DMS79 (cell line): ENCODE results near the gene TTLL12.
"Not testable (repeated sequence)": the region's sequence is repeated elsewhere in the genome, so short reads cannot be mapped to it uniquely, and the experiment has no call there.

Source experiments
- DNase-seq: peaks from one replicate; lab custom pipeline; 2025; lab: John Stamatoyannopoulos, UW

The TTLL12 gene

GRCh38 chr22:43153899-43154298 is 33.0 kb downstream of the TTLL12 start:
- no peak for DNase-seq

- DNase-seq, result no peak
These were observed 34.4 kb downstream of the TTLL12 start for GRCh38 chr22:43152357-43153071.

- no peak for DNase-seq
These were observed 35.0 kb downstream of the TTLL12 start for GRCh38 chr22:43152003-43152356.

DNA sequence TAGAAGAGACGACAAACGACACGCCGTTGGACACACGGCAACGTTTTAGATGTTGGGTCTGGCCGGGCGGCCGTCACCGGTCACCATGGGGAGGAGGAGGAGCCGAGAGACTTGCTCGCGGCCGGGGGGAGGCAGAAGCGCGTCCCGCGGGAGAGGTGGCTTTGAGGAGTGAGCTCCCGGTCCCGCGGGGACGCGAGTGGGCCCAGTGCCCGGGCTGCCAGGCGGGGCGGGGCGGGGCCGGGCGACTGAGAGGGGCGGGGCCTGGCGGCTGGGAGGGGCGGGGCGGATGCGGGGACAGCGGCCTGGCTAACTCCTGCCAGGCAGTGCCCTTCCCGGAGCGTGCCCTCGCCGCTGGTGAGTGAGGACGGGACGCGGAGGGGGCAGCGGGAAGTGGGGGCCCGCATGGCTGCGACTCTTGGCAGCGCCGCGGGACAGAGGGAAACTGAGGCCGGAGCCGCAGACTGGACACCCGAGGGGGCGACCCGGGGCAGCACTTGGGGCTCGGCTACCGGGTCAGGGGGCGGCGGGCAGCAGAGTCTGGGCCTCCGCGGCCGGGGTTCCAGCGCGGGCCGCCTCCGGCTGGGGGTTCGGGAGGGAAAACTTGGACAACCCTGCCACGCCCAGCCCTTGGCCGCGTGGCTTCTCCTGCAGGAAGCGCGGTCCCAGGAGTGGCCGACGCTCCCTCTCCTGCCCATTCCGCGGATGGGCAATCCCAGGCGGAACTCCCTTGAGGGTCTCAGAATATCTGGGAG is 35.5 kb downstream of the TTLL12 start, which contains the start of gene TSPO:
TSS of gene TSPO (plus strand) at position 309 of the 752 bp plus-strand sequence. CDS start 7,680 bp downstream, outside the sequence.
- no peak for DNase-seq

DNA sequence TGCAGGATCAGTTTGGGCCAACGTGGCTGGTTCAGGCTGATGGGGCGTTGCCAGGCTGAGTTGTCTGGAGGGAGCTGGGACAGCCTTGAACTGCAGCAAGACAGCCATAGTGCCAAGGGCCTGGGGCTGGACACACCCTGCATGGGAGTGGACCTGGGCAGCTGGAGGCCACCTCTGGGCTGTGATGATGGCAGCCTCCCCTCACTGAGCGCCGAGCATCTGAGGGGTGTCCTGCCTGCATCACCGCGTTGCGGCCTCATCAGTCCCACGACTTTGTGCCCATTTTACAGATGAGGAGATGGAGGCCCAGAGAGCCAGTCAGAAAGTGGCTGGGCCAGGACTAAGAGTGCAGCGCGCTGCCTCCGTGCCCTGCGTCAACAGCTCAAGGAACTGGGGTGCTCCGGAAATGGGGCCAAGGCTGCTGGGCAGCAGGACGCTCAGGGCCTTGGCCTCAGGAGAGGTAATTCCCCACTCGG is 36.2 kb downstream of the TTLL12 start:
- no peak for DNase-seq

DNA sequence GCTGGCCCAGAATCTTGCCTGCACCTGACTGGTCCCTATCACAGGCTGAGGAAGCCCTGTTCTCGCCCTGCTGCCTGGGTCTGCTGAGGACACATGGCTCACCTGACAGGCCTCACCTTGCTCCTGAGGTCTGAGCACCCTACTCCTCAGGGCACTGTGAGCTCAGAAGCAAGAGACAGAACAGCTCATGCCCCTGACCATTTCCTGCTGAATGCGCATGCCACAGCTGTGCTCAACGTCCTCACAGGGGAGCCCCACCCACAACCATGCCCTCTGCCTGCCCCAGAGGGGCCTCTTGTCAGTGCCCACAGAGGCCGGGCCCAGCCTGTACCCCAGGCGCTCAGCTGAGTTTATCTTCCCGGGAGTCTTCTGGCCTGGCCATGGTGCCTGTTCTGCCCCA is 38.4 kb downstream of the TTLL12 start:
- DNase-seq, result no peak

DNA sequence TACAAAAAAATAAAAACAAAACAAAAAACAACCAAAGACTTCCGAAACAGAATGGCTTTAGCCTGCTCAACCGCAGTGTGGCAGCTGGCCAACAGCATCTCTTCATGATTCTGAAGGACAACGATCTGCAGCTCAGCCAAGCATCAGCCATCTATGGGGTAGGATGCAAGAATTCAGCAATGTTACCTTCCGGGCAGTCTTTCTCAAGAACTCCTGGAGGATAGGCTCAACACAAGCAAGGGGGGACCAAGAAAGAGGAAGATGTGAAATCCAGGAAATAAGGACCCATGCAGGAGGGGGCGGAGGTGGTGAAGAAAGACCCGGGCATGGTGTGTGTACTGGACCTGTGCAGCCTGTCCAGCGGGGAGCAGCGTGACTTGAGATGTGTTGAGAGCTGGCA is 39.1 kb downstream of the TTLL12 start:
- no peak for DNase-seq

DNA sequence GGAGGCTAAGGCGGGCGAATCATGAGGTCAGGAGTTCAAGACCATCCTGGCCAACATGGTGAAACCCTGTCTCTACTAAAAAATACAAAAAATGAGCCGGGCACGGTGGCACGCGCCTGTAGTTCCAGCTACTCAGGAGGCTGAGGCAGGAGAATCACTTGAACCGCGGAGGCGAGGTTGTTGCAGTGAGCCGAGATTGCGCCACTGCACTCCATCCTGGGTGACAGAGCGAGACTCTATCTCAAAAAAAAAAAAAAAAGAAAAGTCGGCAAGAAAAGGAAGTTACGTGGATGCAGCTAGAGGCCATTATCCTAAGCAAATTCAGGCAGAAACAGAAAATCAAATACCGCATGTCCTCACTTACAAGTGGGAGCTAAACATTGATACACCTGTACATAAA is 40.6 kb downstream of the TTLL12 start:
- not testable (repeated sequence) for DNase-seq

DNA sequence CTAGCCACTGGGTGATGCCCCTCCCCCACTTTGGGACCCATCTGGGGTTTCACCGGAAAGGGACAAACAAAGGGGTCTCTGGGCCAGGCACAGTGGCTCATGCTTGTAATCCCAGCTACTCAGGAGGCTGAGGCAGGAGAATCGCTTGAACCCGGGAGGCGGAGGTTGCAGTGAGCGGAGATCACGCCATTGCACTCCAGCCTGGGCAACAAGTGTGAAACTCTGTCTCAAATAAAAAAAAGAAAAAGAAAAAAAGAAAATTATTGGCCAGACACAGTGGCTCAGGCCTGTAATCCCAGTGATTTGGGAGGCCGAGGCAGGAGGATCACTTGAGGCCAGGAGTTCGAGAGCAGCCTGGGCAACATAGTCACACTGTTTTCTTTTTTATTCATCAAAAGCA is 41.6 kb downstream of the TTLL12 start:
- not testable (repeated sequence) for DNase-seq

GRCh38 chr22:43144949-43145348 is 42.0 kb downstream of the TTLL12 start:
- no peak for DNase-seq

GRCh38 chr22:43142880-43143562 is 43.9 kb downstream of the TTLL12 start, which contains the start of gene MCAT:
Gene MCAT (minus strand): TSS chr22:43143398. CDS start chr22:43143348, 50 bp downstream.
- DNase-seq, result no peak

DNA sequence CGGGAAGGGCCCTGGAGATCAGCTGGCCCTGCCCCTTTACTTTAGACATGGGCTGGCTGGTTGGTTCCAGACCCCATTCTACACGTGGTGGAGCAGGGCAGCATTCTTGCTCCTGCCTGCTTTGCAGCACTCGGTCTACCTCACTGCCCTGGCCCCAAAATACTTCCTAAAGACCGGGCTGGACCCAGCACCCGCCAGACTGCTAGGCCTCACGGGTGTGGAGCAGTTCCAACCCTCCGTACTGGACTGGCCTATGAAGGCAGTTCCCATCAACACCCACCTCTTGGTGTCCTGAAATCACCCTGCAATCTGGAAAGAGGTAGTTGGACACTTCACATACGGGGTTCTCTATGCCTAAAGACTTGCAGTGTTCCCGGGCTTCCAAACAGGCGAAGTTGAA is 50.1 kb downstream of the TTLL12 start:
- DNase-seq, result no peak

DNA sequence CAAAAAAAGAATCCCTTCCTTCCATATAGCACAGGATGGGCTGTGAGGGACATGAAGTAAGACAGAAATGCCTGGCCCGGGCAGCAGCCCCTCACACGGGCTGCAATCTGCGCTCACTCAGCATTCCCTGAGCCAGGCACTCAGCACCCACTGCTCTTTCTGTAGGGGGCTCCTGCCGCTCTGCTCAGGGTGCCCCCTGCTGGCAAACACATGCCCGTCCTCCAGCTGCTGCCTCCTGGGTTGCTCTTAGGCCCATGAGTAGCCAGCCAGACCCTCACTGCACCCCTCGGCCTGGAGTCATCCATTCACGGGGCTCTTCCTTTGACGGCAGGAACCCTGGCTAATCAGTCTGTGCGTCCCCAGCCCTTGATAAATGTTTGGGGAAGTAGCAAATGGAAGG is 50.7 kb downstream of the TTLL12 start:
- DNase-seq, result no peak

GRCh38 chr22:43135565-43135964 is 51.4 kb downstream of the TTLL12 start:
- DNase-seq, result no peak

DNA sequence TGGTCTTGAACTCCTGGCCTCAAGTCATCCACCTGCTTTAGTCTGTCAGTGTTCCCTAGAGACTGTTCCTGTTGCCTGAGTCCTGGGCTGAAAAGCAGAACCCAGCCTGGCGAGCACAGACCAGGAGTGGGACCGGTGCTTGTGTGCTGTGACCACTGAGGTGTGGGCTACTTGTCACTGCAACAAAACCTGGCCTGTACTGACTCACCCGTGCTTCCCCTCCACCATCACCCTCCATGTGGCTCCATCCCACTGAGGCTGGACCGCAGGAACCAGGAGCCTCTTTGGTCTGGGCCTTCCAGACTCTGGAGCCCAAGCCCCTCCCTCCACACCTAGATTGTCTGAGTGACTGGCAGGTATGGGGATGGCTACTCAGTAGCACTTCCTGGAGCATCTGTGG is 52.4 kb downstream of the TTLL12 start:
- no peak for DNase-seq

DNA sequence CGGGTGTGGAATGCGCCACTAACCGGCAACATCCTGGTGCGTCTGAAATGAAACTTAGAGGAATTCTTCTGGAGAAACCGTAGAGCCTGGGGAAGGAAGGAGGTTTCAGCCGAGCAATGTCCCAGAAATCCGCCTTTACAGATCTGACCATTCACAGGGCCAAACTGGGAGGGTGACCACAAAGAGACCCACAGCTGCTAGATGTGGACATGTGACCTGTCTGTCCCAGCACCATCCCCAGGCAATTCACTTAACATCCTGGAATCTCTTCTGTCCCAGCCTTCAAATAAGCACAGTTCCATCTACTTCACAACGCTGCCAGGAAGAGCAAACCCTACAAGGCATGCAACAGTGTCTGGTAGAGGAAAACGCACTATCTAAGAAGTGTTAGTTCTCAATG is 53.5 kb downstream of the TTLL12 start:
- no peak for DNase-seq

DNA sequence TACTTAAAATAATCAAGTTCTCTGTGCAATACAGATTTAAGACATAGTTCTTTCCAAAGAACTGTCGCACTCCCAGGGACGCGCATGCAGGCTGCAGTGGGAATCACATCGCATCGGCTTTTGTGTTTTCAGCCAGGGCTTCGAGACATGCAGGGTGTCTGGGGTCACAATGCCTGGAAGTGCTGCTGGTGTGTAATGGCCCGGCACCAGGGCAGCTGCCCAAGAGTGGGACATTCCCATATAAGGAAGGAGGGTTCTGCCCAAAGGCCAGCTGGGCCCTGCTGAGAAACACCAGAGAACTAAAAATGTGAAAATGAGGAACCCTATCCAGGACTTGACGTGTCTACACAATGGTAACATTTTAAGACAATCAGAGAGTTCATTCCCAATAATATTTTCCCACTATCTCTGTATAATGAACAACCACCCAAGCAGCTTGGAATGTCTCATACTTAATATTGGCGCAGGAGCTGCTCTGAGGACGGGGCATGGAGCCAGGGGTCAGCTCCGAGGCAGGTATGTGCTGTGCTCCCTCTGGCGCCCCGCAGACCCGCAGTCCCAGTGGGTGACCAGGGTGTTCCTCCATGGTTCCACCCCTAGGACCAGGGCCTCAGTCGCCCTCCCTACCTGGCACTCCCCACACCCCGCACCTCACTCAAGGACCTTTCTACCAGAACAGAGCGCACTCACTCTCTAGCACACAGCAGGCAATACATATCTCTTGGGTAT is 55.0 kb downstream of the TTLL12 start:
- no peak for DNase-seq

- no peak for DNase-seq
These were observed 57.2 kb downstream of the TTLL12 start for GRCh38 chr22:43129426-43130425.

DNA sequence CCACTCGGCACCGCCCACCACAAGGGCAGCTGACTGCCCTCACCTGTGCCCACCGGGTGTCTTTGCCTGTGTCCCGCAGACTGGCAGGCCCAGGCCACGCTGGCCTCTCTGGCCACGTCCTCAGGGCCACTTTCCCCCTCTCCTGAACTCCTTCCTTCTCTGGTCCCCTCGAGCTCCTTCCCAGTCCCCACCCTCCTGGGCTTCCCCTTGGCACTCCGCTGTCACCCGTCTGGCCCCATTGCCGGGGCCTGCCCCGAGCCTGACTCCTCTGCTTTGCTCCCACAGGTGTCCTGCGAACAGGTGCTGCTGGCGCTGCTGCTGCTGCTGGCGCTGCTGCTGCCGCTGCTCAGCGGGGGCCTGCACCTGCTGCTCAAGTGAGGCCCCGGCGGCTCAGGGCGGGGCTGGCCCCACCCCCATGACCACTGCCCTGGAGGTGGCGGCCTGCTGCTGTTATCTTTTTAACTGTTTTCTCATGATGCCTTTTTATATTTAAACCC is 58.0 kb downstream of the TTLL12 start:
- peak; percentile 17 for DNase-seq

- no peak for DNase-seq
These were observed 58.8 kb downstream of the TTLL12 start for GRCh38 chr22:43128116-43128515.
